Retinal pigment epithelial cell (primary cell): ENCODE measurements around the gene ASTL.
A peak's percentile ranks its signal among the peaks of the same experiment; 100 is the strongest.

Source experiments
- DNase-seq: peaks from one replicate; pipeline ENCODE4 v3.0.0-alpha.2; 2010; ENCODE audit warnings: low read depth
- H3K4me3 ChIP-seq: 2 replicates; pipeline ENCODE4 v1.5.1; 2011; ENCODE audit warnings: mild to moderate bottlenecking, low read length, control low read depth, moderate library complexity
- TF ChIP-seq, protein P1 (sequence below): conservative IDR thresholded peaks from 2 replicates; pipeline ENCODE4 v1.5.1; 2011; ENCODE audit warnings: low read depth, low read length, control low read depth, inconsistent platforms

Gene ASTL

DNA sequence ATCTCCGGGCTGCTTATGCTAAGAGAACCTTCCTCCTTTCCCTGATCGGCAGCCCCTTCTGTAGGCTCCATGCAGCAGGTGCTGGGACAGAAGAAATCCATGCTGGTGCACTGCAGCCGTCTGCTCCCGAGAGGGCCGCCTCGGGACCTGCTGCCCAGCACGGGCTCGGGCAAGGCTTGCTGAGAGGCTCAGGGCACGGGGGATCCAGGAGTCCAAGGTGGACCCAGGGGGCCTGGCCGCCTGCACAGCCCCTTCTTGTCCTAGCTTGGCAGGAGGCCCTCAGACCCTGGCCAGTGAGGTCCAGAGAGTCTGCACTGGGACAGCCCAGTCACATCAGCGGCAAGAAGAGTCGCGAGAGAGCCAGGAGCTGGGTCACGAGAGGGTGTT lies 20.2 kb upstream of the ASTL start:
- TF ChIP-seq, protein P1, sequence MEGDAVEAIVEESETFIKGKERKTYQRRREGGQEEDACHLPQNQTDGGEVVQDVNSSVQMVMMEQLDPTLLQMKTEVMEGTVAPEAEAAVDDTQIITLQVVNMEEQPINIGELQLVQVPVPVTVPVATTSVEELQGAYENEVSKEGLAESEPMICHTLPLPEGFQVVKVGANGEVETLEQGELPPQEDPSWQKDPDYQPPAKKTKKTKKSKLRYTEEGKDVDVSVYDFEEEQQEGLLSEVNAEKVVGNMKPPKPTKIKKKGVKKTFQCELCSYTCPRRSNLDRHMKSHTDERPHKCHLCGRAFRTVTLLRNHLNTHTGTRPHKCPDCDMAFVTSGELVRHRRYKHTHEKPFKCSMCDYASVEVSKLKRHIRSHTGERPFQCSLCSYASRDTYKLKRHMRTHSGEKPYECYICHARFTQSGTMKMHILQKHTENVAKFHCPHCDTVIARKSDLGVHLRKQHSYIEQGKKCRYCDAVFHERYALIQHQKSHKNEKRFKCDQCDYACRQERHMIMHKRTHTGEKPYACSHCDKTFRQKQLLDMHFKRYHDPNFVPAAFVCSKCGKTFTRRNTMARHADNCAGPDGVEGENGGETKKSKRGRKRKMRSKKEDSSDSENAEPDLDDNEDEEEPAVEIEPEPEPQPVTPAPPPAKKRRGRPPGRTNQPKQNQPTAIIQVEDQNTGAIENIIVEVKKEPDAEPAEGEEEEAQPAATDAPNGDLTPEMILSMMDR: no peak
- no peak for DNase-seq
- no peak overlapping the region for H3K4me3 ChIP-seq

DNA sequence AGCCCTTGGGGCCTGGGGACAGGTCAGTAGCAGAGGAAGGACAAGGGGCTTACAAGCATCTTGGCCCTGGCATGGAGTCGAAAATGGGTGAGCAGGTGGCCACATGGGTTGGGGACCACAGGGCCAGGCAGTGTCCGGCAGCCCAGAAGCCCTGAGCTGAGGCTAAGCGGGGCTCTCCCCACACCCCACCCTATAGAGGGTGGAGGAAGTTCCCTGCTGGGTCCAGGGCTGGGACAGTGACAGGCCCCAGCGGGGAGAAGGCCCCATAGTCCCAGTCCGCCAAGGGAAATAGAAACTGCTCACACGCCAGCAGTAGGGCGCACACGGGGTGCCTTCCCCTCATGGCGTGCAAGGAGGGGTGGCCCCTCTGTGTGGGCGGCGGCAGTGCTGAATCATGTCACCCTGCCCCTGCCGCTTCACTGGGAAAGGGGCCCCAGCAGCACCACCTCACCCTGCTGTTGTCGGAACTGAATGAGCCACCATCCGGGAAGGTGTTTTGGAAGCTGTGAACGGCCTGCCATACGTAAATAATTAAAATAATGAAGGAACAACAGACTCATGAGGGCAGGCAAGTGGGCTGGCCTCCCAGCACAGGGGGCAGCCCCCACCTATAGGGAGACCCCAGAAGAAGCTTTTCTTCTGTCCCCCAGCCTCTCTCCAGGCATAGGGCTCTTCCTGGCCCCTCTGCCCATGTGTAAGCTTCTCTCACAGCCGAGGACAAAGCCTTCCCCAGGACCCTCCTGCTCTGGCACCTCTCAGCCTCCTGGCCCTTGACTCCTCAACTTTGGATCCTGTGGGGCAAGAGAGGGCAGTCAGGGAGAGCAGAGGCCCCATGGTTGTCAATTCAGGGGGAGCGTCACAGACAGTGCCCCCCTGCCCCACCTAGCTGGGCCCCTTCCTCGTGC lies 19.6 kb upstream of the ASTL start:
- DNase-seq: no peak
- no peak overlapping the region for H3K4me3 ChIP-seq
- TF ChIP-seq, protein P1: no peak

DNA sequence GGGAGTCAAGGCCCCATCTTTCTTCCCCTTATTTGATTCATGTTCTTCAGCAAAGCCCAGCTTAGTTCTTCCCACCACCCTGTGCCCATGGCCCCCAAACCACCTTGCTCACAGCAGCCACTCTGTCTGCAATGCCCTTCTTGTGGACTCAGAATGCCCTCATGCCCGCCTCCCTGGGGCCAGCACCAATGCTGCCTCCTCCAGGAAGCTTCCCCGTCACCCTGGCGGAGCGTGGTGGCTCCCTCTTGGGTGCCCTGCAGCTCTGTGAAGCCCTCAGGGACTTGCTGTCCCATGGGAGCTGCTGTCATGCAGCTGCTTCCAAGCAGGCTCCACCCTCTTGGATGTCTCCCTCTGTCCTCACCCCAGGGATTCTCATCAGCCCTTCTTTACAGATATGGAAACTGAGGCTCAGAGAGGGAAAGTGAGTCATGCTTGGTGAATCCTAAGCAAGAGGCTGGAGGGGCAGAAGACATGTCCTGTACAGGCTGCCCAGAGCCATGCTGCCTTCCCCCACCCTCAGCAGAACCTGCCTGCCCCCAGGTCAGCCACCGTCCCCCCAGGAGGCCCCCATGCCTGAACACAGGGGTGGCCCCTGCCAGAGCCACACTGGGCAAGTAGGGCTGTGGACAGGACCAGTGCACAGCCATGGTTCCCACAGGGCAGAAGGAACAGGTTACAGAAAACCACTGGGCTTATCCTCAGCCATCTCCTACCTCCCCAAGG lies 18.8 kb upstream of the ASTL start:
- H3K4me3 ChIP-seq: no peak overlapping the region
- no peak for DNase-seq

DNA sequence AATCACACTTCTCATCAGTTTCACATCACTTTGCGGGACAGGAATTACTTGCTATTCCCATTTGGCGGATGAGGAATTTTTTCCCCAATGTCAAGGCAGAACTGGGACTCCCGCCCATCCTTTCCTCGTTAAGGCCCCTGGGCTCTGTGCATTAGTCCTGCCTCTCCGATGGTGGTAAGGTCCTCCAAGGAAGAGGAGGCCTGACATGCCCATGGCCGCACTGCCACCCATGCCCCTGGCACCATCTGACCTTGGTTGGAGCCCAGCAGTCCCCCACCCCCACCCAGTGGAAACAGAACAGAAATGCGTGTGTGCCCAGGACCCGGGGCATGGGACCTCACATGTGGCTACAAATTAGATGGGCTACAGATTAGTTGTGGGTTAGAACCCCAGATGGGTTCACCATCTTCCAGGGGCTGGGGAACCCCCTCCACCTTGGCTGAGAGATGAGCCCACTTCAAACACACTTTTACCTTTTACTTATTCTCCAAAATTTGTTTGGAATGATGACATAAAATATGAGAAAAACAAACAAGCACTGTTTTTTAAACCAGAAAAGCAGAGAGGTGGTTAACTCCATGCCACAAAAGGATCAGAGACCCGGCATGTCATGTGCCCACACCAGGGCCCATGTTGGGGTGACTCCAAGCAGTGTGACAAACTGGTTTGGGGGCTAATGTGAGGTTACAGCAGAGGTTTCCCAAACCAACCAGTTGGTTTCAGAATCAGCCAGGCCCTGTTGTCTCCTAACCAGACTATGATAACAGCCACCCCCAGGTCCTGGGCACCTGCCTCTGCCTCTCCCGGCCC lies 17.9 kb upstream of the ASTL start:
- TF ChIP-seq, protein P1: no peak
- DNase-seq: no peak
- H3K4me3 ChIP-seq: no peak overlapping the region

More for the DNA sequence above, 18.8 kb upstream of the ASTL start:
- TF ChIP-seq, protein P1: no peak

DNA sequence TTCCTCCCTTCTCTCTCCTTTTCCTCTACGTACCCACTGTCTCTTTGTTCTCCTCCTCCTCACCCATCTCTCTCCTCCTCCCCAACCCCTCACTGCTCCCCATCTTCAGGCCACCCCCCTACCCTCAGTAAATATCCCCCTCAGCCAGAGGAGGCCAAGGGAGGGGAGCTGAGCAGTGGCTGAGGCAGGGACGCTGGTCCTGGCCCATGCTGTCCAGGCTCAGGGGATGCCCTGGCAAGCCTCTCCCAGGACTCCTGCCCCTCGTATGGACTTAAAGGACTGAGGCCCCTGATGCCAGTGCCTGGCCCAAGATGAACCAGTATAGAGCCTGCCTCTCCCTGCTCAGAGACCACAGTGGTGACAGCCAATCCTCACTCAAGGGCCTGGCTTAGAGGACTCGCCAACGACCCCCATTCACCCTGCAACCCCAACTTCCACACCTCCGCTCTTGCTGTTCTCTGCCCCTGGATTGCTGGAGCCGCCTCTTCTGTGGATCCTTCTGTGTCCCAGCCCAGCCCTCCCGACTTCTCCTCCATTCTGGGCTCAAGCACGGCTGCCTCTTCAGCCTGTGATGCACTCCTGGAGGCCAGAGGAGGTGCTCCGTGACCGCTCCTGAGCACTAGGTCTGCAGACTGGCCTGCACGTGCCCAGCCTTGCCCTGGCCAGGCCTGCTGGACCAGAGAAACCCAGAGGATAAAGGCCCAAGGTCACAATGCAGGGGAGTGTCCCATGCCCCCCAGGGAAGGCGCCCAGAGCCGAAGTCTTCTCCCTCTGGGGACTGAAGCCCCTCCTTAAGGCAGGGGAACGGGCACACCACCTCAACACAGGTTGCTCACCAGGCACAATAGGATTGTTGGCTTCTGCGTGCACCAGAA lies 16.4 kb upstream of the ASTL start:
- TF ChIP-seq, protein P1: no peak
- H3K4me3 ChIP-seq: no peak overlapping the region
- no peak for DNase-seq

DNA sequence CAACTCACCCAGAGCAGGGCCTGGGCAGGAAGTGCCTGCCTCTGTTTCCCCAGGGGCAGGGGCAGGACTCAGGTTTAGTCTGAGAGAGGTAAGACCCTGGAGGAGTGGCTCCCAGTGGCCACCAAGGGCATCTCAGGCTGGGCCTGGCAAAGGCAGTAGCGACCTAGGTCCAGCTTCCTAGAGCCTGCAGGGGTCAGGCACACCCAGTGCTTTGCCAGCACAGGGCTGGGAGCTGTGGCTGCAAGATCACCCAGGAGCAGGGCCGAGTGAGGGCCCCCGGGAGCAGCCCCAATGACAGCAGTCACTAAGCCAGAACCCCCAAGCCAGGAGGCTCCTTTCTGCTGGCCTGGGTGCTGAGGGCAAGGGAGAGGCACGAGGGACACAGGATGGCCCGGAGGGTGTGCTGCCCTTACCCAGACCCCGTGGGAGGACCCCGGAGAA lies 15.7 kb upstream of the ASTL start:
- TF ChIP-seq, protein P1: peak; percentile 4
- no peak overlapping the region for H3K4me3 ChIP-seq
- no peak for DNase-seq
